ENCODE measurements around the gene AQP6. TPM values are rescaled to one million over a fixed set of nuclear protein-coding genes. Genes with fewer than 3 reads are reported as not detected.

The AQP6 gene
- total RNA-seq, 1 experiment from 2014 or later: 0.09 TPM

GRCh38 chr12:49974677-49975317 lies 2.0 kb downstream of the AQP6 start:
- H3K27me3 ChIP-seq (ENCODE audit: insufficient read depth, low read length): no peaks in the 10 kb centered on the region; the same call in 1 of the 2 replicates
- WGBS (ENCODE audit: extremely low coverage, insufficient read length, low lambda C conversion rate): no CpG with 5 or more reads among the region's 8 CpGs
- H3K14ac ChIP-seq (ENCODE audit: insufficient read depth, low read length): no peak overlapping the region
- no peaks in the 10 kb centered on the region for H3K9me3 ChIP-seq (ENCODE audit: control insufficient read depth, low read depth, low read length)
- no peak overlapping the region for H3K9ac ChIP-seq (ENCODE audit: extremely low read depth, insufficient read length, low read length)
- no peaks in the 10 kb centered on the region for H3K79me1 ChIP-seq (ENCODE audit: insufficient read depth, low read depth, low read length, poor library complexity, severe bottlenecking)
- no peak overlapping the region for H2BK12ac ChIP-seq (ENCODE audit: insufficient read length, low read depth, low read length)
- no peaks in the 10 kb centered on the region for H4K20me1 ChIP-seq (ENCODE audit: control insufficient read depth, insufficient read depth, insufficient read length)
- H4K91ac ChIP-seq (ENCODE audit: insufficient read length, low read depth, low read length): no peak overlapping the region
- no peak overlapping the region for H2BK15ac ChIP-seq (ENCODE audit: low read depth, low read length)
- H3K4me1 Mint-ChIP-seq: peaks cover 17 to 27% of the 10 kb centered on the region in 2 experiments
- H3K4me1 ChIP-seq (ENCODE audit: insufficient read depth, low read length): no peaks in the 10 kb centered on the region
- H3K18ac ChIP-seq (ENCODE audit: insufficient read length, low read depth, low read length): no peak overlapping the region
- no peak overlapping the region for H3K4ac ChIP-seq (ENCODE audit: low read depth, low read length)
- no peak overlapping the region for H2AFZ ChIP-seq (ENCODE audit: low read length)
- no peak for DNase-seq
- H3K56ac ChIP-seq (ENCODE audit: insufficient read length, low read depth, low read length): no peak overlapping the region
- H3K4me2 ChIP-seq (ENCODE audit: insufficient read depth, insufficient read length, low read length): no peak overlapping the region
- H4K5ac ChIP-seq (ENCODE audit: insufficient read length, low read depth, low read length): no peak overlapping the region
- no peak overlapping the region for H3K23ac ChIP-seq (ENCODE audit: insufficient read length, low read depth, low read length)
- no peak overlapping the region for H3K27ac ChIP-seq (ENCODE audit: insufficient read length, low read depth, low read length)
- no peaks in the 10 kb centered on the region for H3K23me2 ChIP-seq (ENCODE audit: insufficient read length, low read depth, low read length, poor library complexity, severe bottlenecking)
- H2BK20ac ChIP-seq (ENCODE audit: low read depth, low read length, poor library complexity, severe bottlenecking): no peak overlapping the region
- H3K9me3 Mint-ChIP-seq: no peaks in the 10 kb centered on the region
- no peak overlapping the region for H3K27ac Mint-ChIP-seq
- H4K8ac ChIP-seq (replicated peaks; ENCODE audit: insufficient read length, low read depth, low read length): no peak overlapping the region
- H2AK5ac ChIP-seq (ENCODE audit: insufficient read length, low read length): no peak overlapping the region
- H2BK5ac ChIP-seq (ENCODE audit: insufficient read length, low read length): no peak overlapping the region
- H3T11ph ChIP-seq (ENCODE audit: low read length): no peak overlapping the region
- no peaks in the 10 kb centered on the region for H3K36me3 Mint-ChIP-seq (ENCODE audit: insufficient read depth in 1 of 3, low read depth in 3 of 3)
- peaks cover 3% of the 10 kb centered on the region; the same call in 1 of the 2 replicates for H3K27me3 Mint-ChIP-seq (ENCODE audit: low read depth)
- H2BK120ac ChIP-seq (ENCODE audit: low read depth, low read length, poor library complexity, severe bottlenecking): no peak overlapping the region
- H3K79me2 ChIP-seq (ENCODE audit: insufficient read depth, low read length): no peaks in the 10 kb centered on the region
- TF ChIP-seq CTCF (conservative IDR thresholded peaks at IDR 0.05): no peak
- H3K4me3 Mint-ChIP-seq: no peak overlapping the region; a peak in 1 of 5 replicates

Data from H9 (cell line).